HG03575 (cell line): ENCODE measurements around the gene GPR89B.
"Not testable (repeated sequence)": the region's sequence is repeated elsewhere in the genome, so short reads cannot be mapped to it uniquely, and the experiment has no call there.

Source experiments
- ATAC-seq: cut with Tn5 transposase; IDR thresholded peaks from one replicate; pipeline ENCODE4 v1.9.1; 2021; ENCODE audit not compliant: unreplicated experiment, insufficient number of reproducible peaks, low FRiP score; ENCODE audit errors: extremely low read depth

Gene GPR89B

GRCh38 chr1:148013177-148014144 is 85.2 kb downstream of the GPR89B start:
- ATAC-seq = not testable (repeated sequence)

GRCh38 chr1:148014289-148015200 is 86.3 kb downstream of the GPR89B start:
- ATAC-seq = not testable (repeated sequence)

- not testable (repeated sequence) for ATAC-seq
Observed at GRCh38 chr1:148024918-148025317, 96.7 kb downstream of the GPR89B start.

- not testable (repeated sequence) for ATAC-seq
Observed at GRCh38 chr1:148027004-148027403, 98.8 kb downstream of the GPR89B start.

- not testable (repeated sequence) for ATAC-seq
Observed at GRCh38 chr1:148032247-148032646, 104.0 kb downstream of the GPR89B start.

- not testable (repeated sequence) for ATAC-seq
Observed at GRCh38 chr1:148032690-148033089, 104.5 kb downstream of the GPR89B start.

GRCh38 chr1:148033147-148033546 is 104.9 kb downstream of the GPR89B start:
- not testable (repeated sequence) for ATAC-seq

- not testable (repeated sequence) for ATAC-seq
Observed at GRCh38 chr1:148037850-148038461, 109.7 kb downstream of the GPR89B start.

GRCh38 chr1:148038462-148039333 is 110.5 kb downstream of the GPR89B start:
- peak; percentile 71 for ATAC-seq
